ENCODE data around the gene GPR3. TPM values are rescaled to one million over a fixed set of nuclear protein-coding genes. Genes with fewer than 3 reads are reported as not detected.

Gene GPR3
- total and polyA plus RNA-seq, 2 of the 8 experiments (the other 6 are each of a cell fraction or from before 2014, with no cell fraction given): 9.9 to 26.5 TPM

DNA sequence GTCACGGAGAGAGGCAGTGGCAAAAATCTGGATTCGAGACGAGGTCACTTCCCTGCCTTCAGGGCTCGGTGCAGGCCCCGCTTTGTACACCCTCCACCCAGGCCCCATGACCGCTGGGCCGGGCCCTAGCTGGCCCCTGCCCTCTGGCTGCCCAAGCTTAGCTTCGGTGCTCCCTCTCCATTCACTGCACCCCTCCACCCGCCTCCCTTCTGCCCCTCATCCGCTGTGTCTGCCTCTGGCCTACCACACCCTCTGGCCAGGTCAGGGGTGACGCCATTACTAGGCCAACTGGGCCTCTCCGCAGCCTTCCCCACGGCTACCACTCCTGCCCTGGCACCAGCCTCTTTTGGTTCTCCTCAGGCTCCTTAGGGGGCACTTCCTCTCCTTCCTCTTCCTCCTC, 8.8 kb upstream of the GPR3 start (continued):
- TF ChIP-seq, protein P1, sequence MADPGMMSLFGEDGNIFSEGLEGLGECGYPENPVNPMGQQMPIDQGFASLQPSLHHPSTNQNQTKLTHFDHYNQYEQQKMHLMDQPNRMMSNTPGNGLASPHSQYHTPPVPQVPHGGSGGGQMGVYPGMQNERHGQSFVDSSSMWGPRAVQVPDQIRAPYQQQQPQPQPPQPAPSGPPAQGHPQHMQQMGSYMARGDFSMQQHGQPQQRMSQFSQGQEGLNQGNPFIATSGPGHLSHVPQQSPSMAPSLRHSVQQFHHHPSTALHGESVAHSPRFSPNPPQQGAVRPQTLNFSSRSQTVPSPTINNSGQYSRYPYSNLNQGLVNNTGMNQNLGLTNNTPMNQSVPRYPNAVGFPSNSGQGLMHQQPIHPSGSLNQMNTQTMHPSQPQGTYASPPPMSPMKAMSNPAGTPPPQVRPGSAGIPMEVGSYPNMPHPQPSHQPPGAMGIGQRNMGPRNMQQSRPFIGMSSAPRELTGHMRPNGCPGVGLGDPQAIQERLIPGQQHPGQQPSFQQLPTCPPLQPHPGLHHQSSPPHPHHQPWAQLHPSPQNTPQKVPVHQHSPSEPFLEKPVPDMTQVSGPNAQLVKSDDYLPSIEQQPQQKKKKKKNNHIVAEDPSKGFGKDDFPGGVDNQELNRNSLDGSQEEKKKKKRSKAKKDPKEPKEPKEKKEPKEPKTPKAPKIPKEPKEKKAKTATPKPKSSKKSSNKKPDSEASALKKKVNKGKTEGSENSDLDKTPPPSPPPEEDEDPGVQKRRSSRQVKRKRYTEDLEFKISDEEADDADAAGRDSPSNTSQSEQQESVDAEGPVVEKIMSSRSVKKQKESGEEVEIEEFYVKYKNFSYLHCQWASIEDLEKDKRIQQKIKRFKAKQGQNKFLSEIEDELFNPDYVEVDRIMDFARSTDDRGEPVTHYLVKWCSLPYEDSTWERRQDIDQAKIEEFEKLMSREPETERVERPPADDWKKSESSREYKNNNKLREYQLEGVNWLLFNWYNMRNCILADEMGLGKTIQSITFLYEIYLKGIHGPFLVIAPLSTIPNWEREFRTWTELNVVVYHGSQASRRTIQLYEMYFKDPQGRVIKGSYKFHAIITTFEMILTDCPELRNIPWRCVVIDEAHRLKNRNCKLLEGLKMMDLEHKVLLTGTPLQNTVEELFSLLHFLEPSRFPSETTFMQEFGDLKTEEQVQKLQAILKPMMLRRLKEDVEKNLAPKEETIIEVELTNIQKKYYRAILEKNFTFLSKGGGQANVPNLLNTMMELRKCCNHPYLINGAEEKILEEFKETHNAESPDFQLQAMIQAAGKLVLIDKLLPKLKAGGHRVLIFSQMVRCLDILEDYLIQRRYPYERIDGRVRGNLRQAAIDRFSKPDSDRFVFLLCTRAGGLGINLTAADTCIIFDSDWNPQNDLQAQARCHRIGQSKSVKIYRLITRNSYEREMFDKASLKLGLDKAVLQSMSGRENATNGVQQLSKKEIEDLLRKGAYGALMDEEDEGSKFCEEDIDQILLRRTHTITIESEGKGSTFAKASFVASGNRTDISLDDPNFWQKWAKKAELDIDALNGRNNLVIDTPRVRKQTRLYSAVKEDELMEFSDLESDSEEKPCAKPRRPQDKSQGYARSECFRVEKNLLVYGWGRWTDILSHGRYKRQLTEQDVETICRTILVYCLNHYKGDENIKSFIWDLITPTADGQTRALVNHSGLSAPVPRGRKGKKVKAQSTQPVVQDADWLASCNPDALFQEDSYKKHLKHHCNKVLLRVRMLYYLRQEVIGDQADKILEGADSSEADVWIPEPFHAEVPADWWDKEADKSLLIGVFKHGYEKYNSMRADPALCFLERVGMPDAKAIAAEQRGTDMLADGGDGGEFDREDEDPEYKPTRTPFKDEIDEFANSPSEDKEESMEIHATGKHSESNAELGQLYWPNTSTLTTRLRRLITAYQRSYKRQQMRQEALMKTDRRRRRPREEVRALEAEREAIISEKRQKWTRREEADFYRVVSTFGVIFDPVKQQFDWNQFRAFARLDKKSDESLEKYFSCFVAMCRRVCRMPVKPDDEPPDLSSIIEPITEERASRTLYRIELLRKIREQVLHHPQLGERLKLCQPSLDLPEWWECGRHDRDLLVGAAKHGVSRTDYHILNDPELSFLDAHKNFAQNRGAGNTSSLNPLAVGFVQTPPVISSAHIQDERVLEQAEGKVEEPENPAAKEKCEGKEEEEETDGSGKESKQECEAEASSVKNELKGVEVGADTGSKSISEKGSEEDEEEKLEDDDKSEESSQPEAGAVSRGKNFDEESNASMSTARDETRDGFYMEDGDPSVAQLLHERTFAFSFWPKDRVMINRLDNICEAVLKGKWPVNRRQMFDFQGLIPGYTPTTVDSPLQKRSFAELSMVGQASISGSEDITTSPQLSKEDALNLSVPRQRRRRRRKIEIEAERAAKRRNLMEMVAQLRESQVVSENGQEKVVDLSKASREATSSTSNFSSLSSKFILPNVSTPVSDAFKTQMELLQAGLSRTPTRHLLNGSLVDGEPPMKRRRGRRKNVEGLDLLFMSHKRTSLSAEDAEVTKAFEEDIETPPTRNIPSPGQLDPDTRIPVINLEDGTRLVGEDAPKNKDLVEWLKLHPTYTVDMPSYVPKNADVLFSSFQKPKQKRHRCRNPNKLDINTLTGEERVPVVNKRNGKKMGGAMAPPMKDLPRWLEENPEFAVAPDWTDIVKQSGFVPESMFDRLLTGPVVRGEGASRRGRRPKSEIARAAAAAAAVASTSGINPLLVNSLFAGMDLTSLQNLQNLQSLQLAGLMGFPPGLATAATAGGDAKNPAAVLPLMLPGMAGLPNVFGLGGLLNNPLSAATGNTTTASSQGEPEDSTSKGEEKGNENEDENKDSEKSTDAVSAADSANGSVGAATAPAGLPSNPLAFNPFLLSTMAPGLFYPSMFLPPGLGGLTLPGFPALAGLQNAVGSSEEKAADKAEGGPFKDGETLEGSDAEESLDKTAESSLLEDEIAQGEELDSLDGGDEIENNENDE (IDR thresholded peaks at IDR 0.05; ENCODE audit: insufficient replicate concordance, low read length): no peak
- TF ChIP-seq EZH2 (IDR thresholded peaks at IDR 0.05; ENCODE audit: low read depth, low read length, severe bottlenecking): no peak
- no peak for TF ChIP-seq POLR2A (IDR thresholded peaks at IDR 0.05; ENCODE audit: control extremely low read depth in 1 of 2, low read depth in 2 of 2, low read length in 2 of 2)
- TF ChIP-seq NRF1 (IDR thresholded peaks at IDR 0.05; ENCODE audit: low read depth, low read length): no peak
- TF ChIP-seq RXRA (IDR thresholded peaks at IDR 0.05; ENCODE audit: insufficient read depth, low read depth, low read length): no peak
- no peak for TF ChIP-seq HDAC6 (IDR thresholded peaks at IDR 0.05; ENCODE audit: low read depth, low read length)
- no peak for TF ChIP-seq SRF (IDR thresholded peaks at IDR 0.05; ENCODE audit: low read depth, low read length)
- TF ChIP-seq YY1 (IDR thresholded peaks at IDR 0.05; ENCODE audit: low read depth, low read length): no peak
- no peak for TF ChIP-seq TBP (IDR thresholded peaks at IDR 0.05; ENCODE audit: low read depth, low read length)
- TF ChIP-seq ASH2L (IDR thresholded peaks at IDR 0.05; ENCODE audit: low read length): no peak
- no peak for TF ChIP-seq TAF7 (optimal IDR thresholded peaks at IDR 0.05; ENCODE audit: borderline replicate concordance, low read depth, low read length)
- no peak for TF ChIP-seq GTF2F1 (IDR thresholded peaks at IDR 0.05; ENCODE audit: borderline replicate concordance, low read depth, low read length)
- TF ChIP-seq POU5F1 (IDR thresholded peaks at IDR 0.05; ENCODE audit: low read depth, low read length): no peak
- no peak for TF ChIP-seq SIX5 (IDR thresholded peaks at IDR 0.05; ENCODE audit: low read depth, low read length)

All from H1 (cell line).